Coronary artery (tissue), 2 donors: ENCODE results near the gene AURKA.
"Not testable (repeated sequence)": the region's sequence is repeated elsewhere in the genome, so short reads cannot be mapped to it uniquely, and the experiment has no call there.

Experiments used
- DNase-seq: peaks from one replicate; pipeline ENCODE4 v3.0.0-alpha.2; 2017; ENCODE audit warnings: low spot score
- H3K27ac ChIP-seq, 2 donors: fragments of 200-600 bp; sonication (generic); one replicate each; pipeline ENCODE4 v1.5.1; 2016 to 2019
- H3K4me3 ChIP-seq: fragments of 200-600 bp; sonication (generic); 2 replicates; pipeline ENCODE4 v1.5.1; 2016; ENCODE audit warnings: mild to moderate bottlenecking, moderate library complexity
- TF ChIP-seq, protein P1 (sequence below): fragments of 200-600 bp; sonication (generic); IDR thresholded peaks from one replicate; pipeline ENCODE4 v1.5.1; 2019; ENCODE audit warnings: antibody characterized with exemption

Gene AURKA

DNA sequence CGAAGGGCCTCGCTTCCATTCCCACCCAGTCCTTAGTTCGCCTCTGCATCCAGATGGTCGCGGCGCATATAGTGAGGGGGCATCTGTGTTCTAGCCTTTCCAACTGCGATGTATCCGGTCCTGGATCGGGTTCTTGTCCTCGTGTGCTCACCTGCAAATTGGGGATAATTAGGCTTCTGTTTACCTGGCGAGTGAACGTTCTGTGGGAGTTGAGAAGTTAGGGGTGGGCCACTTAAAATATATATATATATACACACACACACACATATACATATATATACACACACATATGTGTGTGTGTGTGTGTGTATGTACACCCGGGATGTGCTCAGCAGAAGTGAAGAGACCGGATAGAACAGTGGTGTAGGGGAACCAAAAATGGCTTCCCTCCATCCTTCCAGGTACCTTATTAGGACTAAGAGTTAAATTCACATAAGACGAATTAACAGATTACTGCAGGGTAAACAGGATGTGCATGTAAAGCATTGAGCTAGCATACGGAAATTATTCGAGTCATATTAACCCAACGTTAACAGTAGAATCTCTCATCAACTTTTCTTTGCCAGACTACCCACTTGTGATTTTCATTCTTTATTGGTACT lies 967 bp upstream of the AURKA start:
- H3K4me3 ChIP-seq, result peak overlapping the region; percentile 71
- peak overlapping the region; percentile 76 to 82 for H3K27ac ChIP-seq
- TF ChIP-seq, protein P1, sequence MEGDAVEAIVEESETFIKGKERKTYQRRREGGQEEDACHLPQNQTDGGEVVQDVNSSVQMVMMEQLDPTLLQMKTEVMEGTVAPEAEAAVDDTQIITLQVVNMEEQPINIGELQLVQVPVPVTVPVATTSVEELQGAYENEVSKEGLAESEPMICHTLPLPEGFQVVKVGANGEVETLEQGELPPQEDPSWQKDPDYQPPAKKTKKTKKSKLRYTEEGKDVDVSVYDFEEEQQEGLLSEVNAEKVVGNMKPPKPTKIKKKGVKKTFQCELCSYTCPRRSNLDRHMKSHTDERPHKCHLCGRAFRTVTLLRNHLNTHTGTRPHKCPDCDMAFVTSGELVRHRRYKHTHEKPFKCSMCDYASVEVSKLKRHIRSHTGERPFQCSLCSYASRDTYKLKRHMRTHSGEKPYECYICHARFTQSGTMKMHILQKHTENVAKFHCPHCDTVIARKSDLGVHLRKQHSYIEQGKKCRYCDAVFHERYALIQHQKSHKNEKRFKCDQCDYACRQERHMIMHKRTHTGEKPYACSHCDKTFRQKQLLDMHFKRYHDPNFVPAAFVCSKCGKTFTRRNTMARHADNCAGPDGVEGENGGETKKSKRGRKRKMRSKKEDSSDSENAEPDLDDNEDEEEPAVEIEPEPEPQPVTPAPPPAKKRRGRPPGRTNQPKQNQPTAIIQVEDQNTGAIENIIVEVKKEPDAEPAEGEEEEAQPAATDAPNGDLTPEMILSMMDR, result no peak

DNA sequence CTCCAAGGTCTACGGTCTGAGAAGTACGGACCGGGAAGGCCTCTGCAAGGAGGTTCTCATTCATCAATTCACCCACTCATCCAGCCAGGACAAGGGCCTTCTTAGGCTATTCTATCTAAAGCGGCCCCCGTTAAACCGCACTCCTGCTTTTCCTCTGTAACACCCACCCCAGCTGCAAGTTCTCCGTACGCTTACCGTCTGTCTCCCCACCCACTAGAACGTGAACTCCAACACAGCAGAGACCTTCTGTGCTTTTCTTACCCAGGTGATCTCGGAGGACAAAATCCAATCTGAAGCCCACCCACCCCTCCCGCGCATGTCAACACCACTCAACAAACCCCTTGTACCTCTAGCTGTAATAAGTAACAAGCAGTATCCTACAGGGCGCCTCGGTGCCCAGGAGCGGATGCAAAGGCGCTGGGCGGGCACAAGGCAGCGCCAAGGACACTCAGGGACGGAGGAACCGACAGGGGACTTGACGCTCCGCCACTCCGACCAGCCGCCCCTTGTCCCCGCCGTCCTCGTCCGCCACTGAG lies 351 bp downstream of the AURKA start:
- TF ChIP-seq, protein P1, result no peak
- Histone ChIP-seq H3K4me3 (peak overlapping the region; percentile 71), H3K27ac (peak overlapping the region; percentile 76 to 82)
- no peak for DNase-seq

More for the DNA sequence above, 967 bp upstream of the AURKA start:
- no peak for DNase-seq

DNA sequence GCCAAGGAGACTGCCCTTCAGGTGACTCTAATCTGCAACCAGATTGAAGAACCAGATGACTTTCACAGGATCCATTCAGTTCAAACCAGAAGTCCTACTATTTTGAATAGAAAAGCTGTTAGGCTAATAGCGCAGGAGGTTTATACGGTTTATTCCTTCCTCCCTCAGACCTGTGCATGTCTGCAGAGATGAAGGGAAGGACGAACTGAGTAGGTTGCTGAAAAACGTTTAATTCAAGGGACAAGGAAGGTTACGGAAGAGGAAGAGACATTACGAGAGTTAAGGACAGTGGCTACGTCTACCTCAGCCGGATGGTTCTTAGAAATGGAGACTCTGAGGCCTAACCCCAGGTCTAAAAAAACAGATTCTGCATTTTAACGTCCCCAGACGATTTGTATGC lies 978 bp downstream of the AURKA start:
- no peak overlapping the region for H3K27ac ChIP-seq
- peak overlapping the region; percentile 71 for H3K4me3 ChIP-seq
- TF ChIP-seq, protein P1, result no peak
- DNase-seq, result no peak

DNA sequence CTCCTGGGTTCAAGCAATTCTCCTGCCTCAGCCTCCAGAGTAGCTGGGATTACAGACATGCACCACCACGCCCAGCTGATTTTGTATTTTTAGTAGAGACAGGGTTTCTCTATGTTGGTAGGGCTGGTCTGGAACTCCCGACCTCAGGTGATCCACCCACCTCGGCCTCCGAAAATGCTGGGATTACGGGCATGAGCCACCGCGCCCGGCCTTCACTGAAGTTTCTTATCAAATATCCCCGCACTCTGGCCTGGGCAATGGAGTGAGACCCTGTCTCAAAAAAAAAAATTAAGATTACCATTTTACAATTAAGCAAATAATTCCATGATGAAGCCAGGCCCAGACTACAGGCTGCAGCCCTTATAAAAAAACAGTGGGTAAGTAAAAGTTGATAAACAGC lies 1.6 kb downstream of the AURKA start:
- not testable (repeated sequence) for DNase-seq, H3K27ac ChIP-seq, H3K4me3 ChIP-seq

DNA sequence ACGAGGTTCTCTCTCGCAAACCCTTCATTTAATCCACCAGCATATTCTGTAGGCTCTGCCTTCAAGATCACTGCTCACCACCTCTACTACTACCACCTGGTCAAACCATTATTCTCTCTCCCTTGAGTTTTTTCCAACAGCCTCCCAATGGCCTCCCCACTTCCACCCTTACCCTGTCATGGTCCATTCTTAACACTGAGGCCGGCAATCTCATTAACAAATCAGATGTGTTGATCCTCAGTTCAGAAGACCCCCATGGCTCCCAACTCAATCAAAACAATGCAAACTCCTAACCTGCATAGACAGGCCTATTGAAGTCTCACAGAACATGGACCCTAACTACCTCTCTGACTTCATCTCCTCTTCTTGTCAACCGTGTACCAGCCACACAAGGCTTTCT lies 2.2 kb downstream of the AURKA start:
- Histone ChIP-seq H3K4me3 (no peak overlapping the region), H3K27ac (no peak overlapping the region)
- no peak for DNase-seq
- TF ChIP-seq, protein P1, result no peak

DNA sequence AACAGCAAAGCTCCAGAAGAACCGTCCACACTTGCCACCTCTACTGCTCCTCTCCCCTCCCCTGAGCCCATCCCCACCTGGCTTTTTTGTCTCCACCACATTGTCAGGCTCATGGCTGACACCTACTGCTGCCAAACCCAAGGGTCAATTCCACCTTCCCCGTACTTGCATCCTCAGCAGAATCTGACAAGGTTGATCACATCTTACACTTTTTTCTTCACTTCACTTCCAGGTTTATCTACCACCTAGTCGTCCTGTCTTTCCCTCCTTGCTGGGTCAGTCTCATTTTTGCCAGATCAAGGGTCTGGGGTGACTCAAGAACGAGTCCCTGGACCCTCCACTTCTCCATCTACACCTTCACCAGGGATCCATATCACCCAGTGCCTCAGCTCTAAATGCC lies 3.1 kb downstream of the AURKA start:
- no peak for DNase-seq
- H3K4me3 ChIP-seq, result no peak overlapping the region
- TF ChIP-seq, protein P1, result no peak
- H3K27ac ChIP-seq, result no peak overlapping the region

DNA sequence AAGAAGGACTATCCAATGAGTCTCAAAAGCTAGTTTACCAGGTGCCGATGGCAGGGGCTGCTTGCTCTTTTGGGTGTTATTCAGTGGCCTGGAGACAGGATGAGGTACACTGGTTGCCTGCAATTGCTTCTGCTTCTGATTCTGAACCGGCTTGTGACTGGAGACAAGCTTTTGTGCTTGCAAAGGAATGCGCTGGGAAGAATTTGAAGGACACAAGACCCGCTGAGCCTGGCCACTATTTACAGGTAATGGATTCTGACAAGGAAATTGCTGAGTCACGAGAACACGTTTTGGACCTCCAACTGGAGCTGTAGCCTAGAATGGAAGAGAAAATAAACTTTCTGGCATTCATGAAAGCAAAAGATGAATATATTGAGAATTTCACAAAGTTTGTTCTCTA lies 5.8 kb downstream of the AURKA start:
- TF ChIP-seq, protein P1, result no peak
- DNase-seq, result no peak
- Histone ChIP-seq H3K27ac (no peak overlapping the region), H3K4me3 (no peak overlapping the region)
